IMR-90 (cell line): ENCODE results near the gene NEGR1.

Experiments used
- BHLHE40 ChIP-seq: fragments of 150-350 bp; IDR thresholded peaks from 2 replicates; pipeline ENCODE4 v1.6.1; 2016; ENCODE audit warnings: mild to moderate bottlenecking, low read depth, low read length
- CEBPB ChIP-seq: IDR thresholded peaks from 2 replicates; pipeline ENCODE4 v1.6.1; 2012; ENCODE audit warnings: low read depth, low read length, improper control_type of control experiment
- CTCF ChIP-seq: conservative IDR thresholded peaks from 2 replicates; pipeline ENCODE4 v1.5.1; 2012; ENCODE audit warnings: mild to moderate bottlenecking, low read depth, low read length, improper control_type of control experiment
- ELK1 ChIP-seq: fragments of 150-350 bp; IDR thresholded peaks from 2 replicates; pipeline ENCODE4 v1.6.1; 2016; ENCODE audit warnings: low read depth, mild to moderate bottlenecking, low read length, moderate library complexity, borderline replicate concordance
- MXI1 ChIP-seq: IDR thresholded peaks from 2 replicates; pipeline ENCODE4 v1.6.1; 2012; ENCODE audit warnings: low read depth, mild to moderate bottlenecking, low read length, moderate library complexity, borderline replicate concordance
- NFE2L2 ChIP-seq: fragments of 150-350 bp; IDR thresholded peaks from 2 replicates; pipeline ENCODE4 v1.6.1; 2016; ENCODE audit warnings: low read depth, mild to moderate bottlenecking, low read length
- RFX5 ChIP-seq: IDR thresholded peaks from 2 replicates; pipeline ENCODE4 v1.8.0; 2012; ENCODE audit warnings: low read depth, mild to moderate bottlenecking, low read length, moderate library complexity
- SMC3 ChIP-seq: fragments of 150-350 bp; IDR thresholded peaks from 2 replicates; pipeline ENCODE4 v1.6.1; 2016; ENCODE audit warnings: low read depth, mild to moderate bottlenecking, antibody characterized with exemption, low read length, moderate library complexity
- USF2 ChIP-seq: fragments of 150-350 bp; IDR thresholded peaks from 2 replicates; pipeline ENCODE4 v1.6.1; 2017; ENCODE audit warnings: mild to moderate bottlenecking, antibody characterized with exemption, low read length, low read depth

- no peak for TF ChIP-seq CTCF
- no peak for TF ChIP-seq BHLHE40
- no peak for TF ChIP-seq NFE2L2
- TF ChIP-seq CEBPB: no peak
- TF ChIP-seq USF2: no peak
- no peak for TF ChIP-seq SMC3
- no peak for TF ChIP-seq RFX5
- no peak for TF ChIP-seq MXI1
- no peak for TF ChIP-seq ELK1
Measured at GRCh38 chr1:72184099-72184701, 98.1 kb downstream of the NEGR1 start.
